IPS-11a (cell line): Measurements from ENCODE around the gene RPRD2.
A peak's percentile ranks its signal among the peaks of the same experiment; 100 is the strongest.

ENCODE experiments used
- H3K4me3 ChIP-seq: one replicate; pipeline ENCODE4 v1.5.1; 2013; ENCODE audit warnings: low read depth, low read length, control low read depth

The RPRD2 gene

DNA sequence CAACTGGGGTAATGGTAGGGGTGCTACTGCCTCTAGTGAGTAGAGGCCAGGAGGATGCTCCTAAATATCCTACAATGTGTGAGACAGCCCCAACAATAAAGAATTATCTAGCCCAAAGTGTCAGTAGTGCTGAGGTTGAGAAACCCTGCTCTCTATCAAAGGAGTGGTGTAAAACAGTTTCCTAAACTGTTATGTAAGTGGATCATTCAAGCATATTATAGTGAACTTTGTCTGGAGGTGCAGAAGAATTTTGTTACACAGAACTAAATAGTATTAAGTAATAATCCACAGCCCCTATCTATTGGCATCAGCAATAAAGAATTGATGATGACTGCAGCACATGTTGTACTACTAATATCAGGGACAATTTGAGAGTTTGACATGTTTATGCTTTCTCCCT is 103.0 kb downstream of the RPRD2 start:
- H3K4me3 ChIP-seq: no peak overlapping the region

DNA sequence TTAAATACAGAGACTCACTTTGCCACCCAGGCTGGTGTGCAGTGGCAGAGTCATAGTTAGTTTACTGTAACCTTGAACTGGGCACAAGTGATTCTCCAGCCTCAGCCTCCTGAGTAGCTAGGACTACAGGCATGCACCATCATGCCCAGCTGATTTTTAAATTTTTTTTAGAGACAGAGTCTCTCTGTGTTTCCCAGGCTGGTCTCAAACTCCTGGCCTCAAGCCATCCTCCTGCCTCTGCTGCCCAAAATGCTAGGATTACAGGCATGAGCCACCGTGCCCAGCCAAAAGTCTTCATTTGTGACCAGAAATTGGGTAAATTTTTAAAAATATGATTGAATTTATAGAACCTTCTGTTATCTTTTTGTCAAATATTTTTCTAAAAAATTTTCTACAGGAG is 105.3 kb downstream of the RPRD2 start:
- H3K4me3 ChIP-seq: no peak overlapping the region

DNA sequence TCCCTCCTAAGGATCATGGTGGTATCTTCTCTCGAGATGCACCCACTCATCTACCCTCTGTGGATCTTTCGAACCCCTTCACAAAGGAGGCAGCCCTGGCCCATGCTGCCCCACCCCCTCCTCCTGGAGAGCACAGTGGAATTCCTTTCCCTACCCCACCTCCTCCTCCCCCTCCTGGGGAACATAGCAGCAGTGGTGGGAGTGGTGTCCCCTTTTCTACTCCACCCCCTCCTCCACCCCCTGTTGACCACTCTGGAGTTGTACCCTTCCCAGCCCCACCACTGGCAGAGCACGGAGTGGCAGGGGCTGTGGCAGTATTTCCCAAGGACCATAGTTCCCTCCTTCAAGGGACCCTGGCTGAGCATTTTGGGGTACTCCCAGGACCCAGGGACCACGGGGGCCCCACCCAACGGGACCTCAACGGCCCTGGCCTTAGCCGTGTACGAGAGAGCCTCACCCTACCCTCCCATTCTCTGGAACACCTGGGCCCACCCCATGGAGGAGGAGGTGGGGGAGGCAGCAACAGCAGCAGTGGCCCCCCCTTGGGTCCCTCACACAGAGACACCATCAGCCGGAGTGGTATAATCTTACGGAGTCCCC is 108.8 kb downstream of the RPRD2 start:
- H3K4me3 ChIP-seq: no peak overlapping the region

DNA sequence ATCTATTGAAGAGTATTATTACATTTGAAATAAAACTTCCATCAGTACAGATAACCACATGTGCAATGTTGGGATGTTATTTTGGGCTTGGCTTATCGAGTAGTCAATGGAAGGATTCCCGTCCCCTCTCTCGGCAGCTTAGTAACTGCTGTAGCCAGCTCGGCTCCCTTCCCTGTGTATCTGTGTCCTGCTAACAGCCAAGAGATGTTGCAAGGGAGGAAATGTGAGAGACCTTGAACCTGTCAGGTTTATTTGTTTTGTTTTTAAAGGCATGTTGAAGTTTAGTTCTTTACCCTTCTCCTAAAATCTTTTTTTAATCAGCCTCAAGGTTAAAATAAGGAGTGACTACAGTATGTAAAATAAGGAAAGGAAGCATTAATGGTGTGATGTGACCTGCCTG is 109.7 kb downstream of the RPRD2 start:
- no peak overlapping the region for H3K4me3 ChIP-seq

DNA sequence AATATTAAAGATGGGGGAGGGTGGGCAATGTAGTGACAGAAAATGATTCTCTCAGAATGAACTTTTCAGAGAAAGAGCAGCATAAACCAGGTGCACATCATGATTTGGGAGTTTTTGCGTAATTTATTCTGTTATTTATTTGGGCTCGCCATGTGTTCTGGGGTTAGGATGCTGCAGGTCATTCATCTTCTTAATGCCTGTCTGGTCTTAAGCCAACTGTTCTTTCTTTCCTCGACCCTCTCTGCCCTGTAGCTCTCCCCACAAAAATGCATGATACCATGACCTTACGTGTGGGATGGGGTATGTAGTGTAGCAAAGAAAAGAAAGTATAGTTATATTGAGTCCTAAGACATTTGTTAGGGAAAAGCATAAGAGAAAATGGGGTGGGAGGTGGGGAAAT is 110.9 kb downstream of the RPRD2 start:
- no peak overlapping the region for H3K4me3 ChIP-seq

DNA sequence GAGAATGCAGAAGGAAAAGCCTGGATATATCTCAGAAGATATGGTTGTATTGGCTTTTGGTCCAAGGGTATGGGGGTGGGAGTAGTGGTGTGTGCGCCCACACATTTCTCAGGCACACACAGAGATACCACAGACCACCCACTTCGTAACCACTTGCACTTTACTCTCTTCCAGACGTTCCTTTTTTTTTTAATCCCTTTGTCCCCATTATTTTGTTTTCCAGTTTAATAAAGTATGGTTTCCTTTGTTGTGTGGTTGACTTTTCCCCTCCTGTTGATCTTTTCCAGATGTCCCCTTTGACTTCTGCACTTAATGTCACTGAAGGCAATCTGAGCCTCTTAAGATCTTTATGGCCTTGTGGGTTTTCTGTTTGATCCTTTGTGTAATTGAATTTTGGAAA is 112.8 kb downstream of the RPRD2 start:
- no peak overlapping the region for H3K4me3 ChIP-seq

DNA sequence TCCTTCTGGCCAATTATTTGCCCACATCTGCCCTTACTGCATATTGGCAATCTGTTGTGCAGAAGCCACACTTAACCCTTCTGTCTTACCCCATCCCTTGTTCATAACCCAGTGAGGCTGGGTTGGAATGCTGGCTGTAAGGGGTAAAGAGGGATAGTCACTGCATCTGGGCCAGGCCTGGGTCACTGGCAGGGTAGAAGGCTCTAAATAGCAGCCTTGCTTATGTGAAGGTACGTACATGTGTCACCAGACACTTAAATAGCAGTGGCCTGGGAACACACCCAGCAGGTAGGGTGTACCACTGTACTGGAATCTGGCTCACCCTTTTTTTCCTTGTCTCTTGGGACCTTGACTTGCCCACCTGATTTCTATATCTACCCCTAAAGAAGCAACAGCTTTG is 113.4 kb downstream of the RPRD2 start:
- no peak overlapping the region for H3K4me3 ChIP-seq

DNA sequence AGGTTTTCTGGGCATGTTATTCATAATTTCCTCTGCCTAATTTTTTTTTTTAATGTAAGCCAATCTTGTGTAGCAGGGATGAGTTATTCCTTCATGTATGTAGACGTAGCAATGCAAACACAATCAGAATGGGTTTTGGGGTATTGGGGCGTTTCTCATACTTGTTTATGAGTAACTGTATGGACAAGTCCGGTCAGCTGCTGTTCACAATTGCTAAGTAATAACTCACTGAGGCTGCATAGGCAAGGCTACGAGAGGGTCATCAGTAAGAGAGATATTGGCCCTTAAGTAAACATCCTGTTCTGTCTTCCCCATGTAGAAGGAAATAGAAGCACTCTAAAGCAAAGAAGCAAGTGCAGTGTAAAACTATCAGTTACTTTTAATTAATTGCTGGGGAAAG is 113.8 kb downstream of the RPRD2 start:
- H3K4me3 ChIP-seq: no peak overlapping the region

DNA sequence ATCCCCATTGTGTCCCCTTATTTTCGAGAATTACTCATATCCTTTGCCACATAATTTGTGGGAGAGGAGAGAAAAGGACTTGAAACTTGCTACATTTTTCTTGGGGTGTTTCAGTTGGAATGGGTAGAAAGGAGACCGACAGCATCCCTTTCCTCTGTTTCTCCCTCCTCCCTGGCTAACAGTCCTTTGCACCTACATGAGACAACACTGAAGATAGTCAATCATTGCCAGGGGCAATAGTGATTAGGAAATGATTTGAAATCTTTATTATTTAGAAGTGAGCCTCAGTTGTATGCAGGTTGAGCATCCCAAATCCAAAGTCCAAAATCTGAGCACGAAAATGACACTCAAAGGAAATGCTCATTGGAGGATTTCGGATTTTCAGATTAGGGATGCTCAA is 115.4 kb downstream of the RPRD2 start:
- no peak overlapping the region for H3K4me3 ChIP-seq

DNA sequence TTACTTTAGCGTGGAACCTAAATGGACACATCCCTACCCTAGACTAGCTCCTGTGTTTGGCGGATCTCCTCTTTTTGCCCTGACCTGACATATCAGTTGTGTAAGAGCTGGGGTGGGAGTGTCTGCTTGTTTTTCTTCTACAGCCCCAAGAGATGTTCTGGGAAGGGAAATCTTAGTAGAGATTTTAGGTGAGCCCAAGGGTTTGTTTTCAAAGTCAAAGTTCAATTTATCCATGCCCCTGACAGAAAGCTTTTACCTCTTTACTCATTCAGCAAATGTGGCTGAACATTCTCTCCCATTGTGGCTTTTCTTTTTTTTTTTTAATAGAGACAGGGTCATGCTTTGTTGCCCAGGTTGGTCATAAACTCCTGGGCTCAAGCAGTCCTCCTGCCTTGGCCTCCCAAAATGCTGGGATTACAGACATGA is 116.0 kb downstream of the RPRD2 start:
- no peak overlapping the region for H3K4me3 ChIP-seq

DNA sequence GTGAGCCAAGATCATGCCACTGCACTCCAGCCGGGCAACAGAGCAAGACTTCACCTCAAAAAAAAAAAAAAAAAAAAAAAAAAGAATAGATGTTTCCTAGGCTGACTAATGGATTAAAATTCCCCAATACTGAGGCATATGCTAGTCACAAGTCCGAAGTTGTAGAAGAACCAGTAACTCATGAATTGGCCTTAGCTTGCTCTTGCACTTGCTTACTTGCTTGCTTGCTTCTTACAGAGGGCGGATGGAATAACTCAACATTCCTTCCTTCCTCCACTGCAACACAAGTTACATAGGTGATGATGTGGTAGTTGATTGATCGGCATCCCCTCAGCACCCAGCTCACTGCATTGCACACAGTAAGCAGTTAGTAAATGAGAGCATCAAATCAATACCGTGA is 120.5 kb downstream of the RPRD2 start:
- no peak overlapping the region for H3K4me3 ChIP-seq

DNA sequence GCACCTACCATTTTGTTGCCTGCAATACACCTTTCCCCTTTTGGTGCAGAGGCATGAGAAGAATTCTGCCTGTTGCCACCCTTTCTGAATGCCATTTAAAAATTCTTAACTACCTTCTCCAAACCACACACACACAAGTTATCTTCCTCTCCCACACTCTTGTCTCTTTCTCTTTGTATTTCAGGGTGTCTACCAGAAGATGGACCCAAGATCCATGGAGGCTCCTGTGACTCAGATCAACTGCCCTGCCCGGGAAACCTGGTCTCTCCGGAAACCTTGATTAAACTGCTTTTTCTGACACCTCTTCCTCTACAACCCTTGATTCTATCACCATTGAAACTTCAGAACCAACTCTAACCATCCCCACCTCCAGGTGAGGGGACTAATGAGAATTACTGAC is 120.9 kb downstream of the RPRD2 start:
- no peak overlapping the region for H3K4me3 ChIP-seq

DNA sequence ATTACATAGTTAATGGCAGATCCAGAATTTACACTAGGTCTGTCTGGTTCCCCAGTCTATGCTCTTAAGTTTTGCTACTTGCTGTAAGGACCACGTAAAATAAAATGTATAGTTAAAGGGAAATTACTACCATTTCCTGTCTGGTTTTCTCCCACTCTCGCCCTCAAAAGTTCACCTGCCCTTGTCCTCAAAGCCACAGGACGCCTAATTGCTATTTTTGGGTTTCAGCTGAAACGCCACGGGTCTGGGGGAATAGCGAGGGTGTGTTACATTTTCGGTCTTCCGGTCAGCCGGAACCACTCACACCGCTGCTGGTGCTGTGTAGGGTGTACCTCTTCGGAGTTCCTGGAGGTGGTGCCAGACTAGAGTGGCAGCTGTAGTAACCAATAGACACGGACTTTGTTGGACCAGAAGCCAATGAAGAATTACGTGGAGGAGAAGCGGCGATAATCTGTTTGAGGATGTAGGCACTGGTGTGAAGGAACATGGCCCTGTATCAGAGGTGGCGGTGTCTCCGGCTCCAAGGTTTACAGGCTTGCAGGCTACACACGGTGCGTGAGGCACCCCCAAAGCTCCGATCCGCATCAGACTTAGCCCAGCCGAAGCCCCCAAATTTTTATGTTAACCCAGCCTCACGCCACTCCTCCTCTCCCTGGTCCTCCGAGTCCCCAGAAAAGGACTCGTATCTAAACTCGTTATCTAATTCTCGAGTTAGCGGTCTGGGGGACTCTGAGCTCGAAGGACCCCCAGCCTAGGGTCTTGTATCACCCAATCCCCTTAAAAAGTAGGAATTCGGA is 123.2 kb downstream of the RPRD2 start, which contains the start of gene TARS2:
Gene TARS2, plus strand, starts transcription at position 454 of the 797 bp plus-strand sequence. Its CDS starts 32 bp downstream, at position 486.
- peak within 1 kb of the TSS; percentile 94 for H3K4me3 ChIP-seq

DNA sequence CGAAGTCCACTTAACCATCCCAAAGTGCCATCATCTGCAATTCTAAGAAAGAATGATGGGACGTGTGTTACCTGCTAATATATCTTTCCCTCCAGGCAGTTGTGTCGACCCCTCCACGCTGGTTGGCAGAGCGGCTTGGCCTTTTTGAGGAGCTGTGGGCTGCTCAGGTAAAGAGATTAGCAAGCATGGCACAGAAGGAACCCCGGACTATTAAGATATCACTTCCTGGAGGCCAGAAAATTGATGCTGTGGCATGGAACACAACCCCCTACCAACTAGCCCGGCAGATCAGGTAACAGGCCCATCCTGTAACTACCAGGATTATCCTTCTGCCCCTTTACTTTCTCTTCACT is 123.8 kb downstream of the RPRD2 start:
- peak overlapping the region; percentile 94 for H3K4me3 ChIP-seq

DNA sequence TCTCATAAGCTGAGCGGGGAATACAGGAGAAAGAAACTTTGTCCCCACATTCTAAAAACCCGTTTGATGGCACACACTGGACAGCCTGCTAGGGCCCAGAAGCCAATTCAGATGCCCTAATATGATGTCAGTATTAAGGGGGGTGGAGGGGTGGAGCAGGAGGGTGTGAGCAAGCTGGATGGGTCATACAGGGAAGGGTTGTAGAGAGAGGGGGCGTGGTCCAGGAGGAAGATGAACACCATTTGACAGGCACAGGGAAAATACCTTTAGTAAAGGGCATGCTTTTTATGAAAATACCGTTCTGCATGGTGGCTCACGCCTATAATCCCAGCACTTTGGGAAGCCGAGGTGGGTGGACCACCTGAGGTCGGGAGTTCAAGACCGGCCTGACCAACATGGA is 129.2 kb downstream of the RPRD2 start:
- H3K4me3 ChIP-seq: no peak overlapping the region

DNA sequence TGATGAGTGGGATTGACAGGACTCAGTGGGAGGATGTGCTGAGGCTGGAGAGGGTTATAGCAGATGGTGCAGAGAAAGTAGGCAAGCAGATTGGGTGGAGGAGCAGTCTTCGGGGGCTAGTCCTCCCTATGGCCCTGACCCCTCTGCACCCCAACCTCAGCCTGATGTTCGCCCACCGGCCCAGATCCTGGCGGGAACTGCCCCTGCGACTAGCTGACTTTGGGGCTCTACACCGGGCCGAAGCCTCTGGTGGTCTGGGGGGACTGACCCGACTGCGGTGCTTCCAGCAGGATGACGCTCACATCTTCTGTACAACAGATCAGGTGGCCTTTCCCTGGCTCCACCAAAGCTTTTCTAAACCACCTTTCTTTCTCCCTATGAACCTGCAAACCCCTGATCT is 134.4 kb downstream of the RPRD2 start:
- no peak overlapping the region for H3K4me3 ChIP-seq

DNA sequence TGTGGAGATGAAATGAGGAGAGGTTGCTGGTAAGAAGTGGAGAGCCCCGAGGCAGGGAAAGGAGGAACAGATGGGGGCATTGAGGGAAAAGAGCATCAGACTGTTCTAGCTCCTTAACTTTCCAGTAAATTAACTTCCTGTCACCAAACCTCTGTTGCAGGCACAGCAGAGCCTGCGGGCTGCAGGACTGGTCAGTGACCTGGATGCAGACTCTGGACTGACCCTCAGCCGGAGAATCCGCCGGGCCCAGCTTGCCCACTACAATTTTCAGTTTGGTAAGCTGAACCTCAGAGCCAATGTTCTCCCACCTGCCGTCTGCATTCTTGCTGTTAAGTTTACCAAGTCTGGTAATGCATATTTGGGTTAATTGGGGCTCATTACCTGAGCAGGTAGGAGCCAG is 141.5 kb downstream of the RPRD2 start:
- H3K4me3 ChIP-seq: no peak overlapping the region

DNA sequence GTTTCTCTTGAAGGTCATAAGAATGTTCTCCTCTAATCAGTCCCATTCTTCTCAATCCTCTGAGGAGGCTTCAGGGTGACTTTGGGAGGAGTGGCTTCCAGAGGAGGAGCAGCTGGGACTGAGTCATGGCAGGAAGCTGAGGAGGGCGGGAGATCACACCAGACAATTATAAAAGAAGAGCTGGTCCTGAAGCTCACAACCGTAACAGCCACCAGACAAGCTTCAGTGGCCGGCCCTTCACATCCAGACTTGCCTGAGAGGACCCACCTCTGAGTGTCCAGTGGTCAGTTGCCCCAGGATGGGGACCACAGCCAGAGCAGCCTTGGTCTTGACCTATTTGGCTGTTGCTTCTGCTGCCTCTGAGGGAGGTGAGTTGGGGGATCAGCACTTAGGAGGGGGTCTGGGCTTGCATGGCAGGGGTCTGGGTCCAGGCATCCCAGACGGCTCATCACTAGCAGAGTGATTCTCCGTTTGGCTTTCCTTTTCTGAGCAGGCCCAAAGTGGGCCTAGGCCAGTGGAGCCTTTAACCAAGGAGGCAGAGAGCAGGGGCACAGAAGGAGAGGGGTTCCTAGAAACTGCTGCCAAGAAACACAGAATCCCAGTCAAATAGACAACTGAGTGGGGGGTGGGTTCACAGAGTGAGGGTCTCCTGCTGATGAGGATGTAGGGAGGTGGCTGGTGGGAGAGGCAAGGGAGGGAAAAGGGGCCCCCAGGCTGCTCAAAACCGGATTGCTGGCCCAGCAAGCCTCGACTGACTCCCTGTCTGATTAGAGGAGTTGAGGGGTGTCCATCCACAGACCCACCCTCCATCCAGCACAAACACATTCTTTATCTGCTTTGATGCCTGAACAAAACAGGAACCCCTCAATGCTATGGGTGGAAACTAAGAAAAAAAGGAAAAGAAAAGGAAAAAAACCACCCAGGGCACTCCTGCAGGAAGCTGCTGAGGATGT is 144.2 kb downstream of the RPRD2 start, which contains the start of gene ECM1:
Gene ECM1, plus strand, starts transcription at position 198 of the 953 bp plus-strand sequence. Its CDS starts 101 bp downstream, at position 299.
- no peak within 1 kb of the TSS for H3K4me3 ChIP-seq

DNA sequence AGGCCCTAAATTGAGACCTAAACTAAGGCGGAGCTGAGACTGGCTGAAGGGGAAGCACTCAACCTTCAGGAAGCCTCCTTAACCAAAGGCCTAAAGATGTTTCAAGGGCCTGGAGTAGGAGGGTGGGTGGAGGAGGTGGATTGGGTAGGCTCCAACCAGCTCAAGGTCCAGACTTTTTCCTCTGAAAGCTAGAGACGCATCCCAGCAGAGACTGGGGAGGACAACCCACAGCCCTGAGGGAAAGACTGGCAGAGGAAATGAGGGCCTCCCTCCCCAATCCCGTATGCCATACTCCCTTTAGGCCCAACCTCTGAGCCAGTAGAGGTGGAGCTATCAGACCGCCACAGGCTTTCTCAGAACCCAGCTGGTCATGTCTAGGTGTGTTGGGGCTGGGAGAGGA is 145.0 kb downstream of the RPRD2 start:
- H3K4me3 ChIP-seq: no peak overlapping the region

DNA sequence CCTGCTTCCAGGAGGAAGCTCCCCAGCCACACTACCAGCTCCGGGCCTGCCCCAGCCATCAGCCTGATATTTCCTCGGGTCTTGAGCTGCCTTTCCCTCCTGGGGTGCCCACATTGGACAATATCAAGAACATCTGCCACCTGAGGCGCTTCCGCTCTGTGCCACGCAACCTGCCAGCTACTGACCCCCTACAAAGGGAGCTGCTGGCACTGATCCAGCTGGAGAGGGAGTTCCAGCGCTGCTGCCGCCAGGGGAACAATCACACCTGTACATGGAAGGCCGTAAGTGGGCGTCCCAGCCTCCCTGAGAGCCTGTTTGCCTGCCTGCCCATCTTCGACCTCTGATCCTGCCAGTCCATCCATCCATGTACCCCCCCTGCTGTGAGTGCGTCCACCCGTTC is 147.6 kb downstream of the RPRD2 start:
- no peak overlapping the region for H3K4me3 ChIP-seq

DNA sequence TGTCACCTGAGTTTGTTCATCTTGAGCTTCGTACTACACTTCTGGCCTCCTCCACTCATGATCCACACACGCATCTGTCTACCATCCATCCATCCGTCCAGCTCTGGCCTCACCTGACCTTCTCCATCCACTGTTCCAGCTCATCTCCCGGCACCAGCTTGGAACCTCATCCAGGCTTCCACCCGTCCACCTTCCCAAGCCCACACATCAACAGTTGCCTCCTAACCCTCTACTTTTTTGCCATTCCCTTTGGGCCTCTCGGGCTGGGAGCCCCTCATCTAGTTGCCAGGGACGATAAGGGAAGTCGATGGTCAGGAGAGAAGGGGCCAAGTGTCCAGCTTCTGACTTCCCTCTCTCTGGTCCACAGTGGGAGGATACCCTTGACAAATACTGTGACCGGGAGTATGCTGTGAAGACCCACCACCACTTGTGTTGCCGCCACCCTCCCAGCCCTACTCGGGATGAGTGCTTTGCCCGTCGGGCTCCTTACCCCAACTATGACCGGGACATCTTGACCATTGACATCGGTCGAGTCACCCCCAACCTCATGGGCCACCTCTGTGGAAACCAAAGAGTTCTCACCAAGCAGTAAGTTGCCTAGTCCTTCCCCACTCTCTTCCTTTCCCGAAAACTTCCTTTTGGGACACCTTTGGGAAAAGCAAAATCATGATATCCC is 148.2 kb downstream of the RPRD2 start:
- no peak overlapping the region for H3K4me3 ChIP-seq
